ENCODE measurements around the gene GRIK4. TPM values are rescaled to one million over a fixed set of nuclear protein-coding genes. Genes with fewer than 3 reads are reported as not detected.

GRIK4 gene
- total and polyA plus RNA-seq, 2 donors (not counting 3 experiments of a cell fraction or from before 2014, with no cell fraction given), result 0.81 to 1.6 TPM

DNA sequence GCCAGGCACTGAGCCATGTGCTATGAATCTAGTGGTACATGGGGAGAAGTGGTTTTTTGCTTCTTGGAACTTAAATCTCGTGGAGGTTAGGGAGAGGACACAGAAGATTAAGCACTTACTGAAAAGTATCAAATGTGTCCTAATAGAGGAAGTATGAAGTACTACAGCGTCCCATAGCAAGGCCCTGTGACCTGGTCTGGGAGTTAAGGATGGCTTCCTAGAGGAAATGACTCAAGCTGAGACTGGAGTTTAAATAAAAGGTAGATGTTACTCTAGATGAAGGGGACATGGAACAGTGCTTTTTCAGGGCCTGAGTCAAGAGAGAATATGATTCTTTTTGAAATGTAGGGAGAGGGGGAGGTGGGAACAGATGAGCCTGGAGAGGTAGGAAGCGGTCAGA lies 202.9 kb downstream of the GRIK4 start:
- H3K4me1 ChIP-seq (ENCODE audit: control insufficient read depth, extremely low read depth, insufficient read depth, low read length), result peaks cover 8% of the 10 kb centered on the region
- H3K79me2 ChIP-seq (ENCODE audit: control insufficient read depth, insufficient read depth, low read length), result no peaks in the 10 kb centered on the region
- H3K4me3 ChIP-seq (replicated peaks in 1 of 3; ENCODE audit: insufficient read depth in 1 of 3, low read depth in 1 of 3, low read length in 3 of 3), result no peak overlapping the region
- no peak overlapping the region for H2AFZ ChIP-seq (ENCODE audit: low read depth, low read length)
- dilution Hi-C loops (cut with MboI; ENCODE audit: extremely low pct_ligation_motif_present, low sequenced_read_pairs), result no loop called here
- H4K20me1 ChIP-seq (replicated peaks; ENCODE audit: control insufficient read depth, extremely low read depth, insufficient read depth, low read length), result no peaks in the 10 kb centered on the region
- TF ChIP-seq JUN (IDR thresholded peaks at IDR 0.05; ENCODE audit: borderline replicate concordance, insufficient read depth, insufficient read length, low read depth), result no peak
- TF ChIP-seq FOS (IDR thresholded peaks at IDR 0.05; ENCODE audit: borderline replicate concordance, insufficient read depth, low read length), result peak; percentile 55
- BruUV-seq (replicated peaks), result no TSS peak
- FAIRE-seq, result peak; percentile 43
- H3K36me3 ChIP-seq (ENCODE audit: control insufficient read depth in 2 of 2, extremely low read depth in 1 of 2, insufficient read depth in 2 of 2, low read length in 2 of 2), result no peaks in the 10 kb centered on the region
- CTCF ChIA-PET, result interaction anchor here (0.9 to 3.6 kb wide), 18 partner anchors 8 to 216 kb away, joined by 3 to 23 read pairs (median 5); partner anchors contain the start of gene GRIK4
- intact Hi-C loops (cut with micrococcal nuclease), result loop anchor here (2.0 to 5.0 kb wide), 2 partner anchors 68 to 88 kb away; no protein-coding TSS in a partner anchor
- no peak overlapping the region for H3K4me2 ChIP-seq (ENCODE audit: insufficient read depth, low read length)
- H3K27ac ChIP-seq (ENCODE audit: insufficient read depth, low read depth, low read length), result no peak overlapping the region
- no peak overlapping the region for H3K9ac ChIP-seq (replicated peaks; ENCODE audit: extremely low read depth, insufficient read depth, low read length)
- POLR2A ChIA-PET, result no interaction called here
- no peaks in the 10 kb centered on the region for H3K9me1 ChIP-seq (replicated peaks; ENCODE audit: control insufficient read depth, extremely low read depth, insufficient read depth, low read length)
- peaks cover 0 to 2% of the 10 kb centered on the region in 2 experiments for H3K27me3 ChIP-seq (ENCODE audit: control insufficient read depth in 2 of 2, insufficient read depth in 2 of 2, low read length in 2 of 2)
- peak; percentile 21 for DNase-seq (ENCODE audit: low read depth, low spot score)
- no peaks in the 10 kb centered on the region for H3K9me3 ChIP-seq (replicated peaks; ENCODE audit: control insufficient read depth, insufficient read depth, low read length)

DNA sequence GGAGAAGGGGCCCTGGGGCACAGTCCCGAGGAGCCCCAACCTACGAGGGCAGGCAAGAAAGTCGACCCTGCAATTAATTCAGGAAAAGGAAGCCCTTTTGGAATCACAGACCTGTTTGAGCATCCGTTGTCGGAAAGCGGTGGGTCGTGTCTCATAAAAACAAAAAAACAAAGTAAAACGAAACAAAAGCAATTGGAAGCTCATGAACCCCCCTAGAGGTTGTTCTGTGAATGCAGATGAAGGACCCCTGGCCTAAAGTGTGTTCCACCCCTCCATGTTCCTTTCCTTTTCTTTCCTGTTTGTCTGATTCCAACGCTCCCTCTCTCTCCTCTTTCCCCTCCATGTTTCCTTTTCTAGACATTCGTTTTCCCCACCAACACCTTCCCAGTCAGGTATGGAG lies 203.7 kb downstream of the GRIK4 start:
- peak; percentile 54 for FAIRE-seq
- H2AFZ ChIP-seq (ENCODE audit: low read depth, low read length), result peak overlapping the region; percentile 73

More for the DNA sequence above, 203.7 kb downstream of the GRIK4 start:
- H3K27me3 ChIP-seq (ENCODE audit: control insufficient read depth in 2 of 2, insufficient read depth in 2 of 2, low read length in 2 of 2), result peaks cover 2 to 4% of the 10 kb centered on the region in 2 experiments
- no peaks in the 10 kb centered on the region for H4K20me1 ChIP-seq (replicated peaks; ENCODE audit: control insufficient read depth, extremely low read depth, insufficient read depth, low read length)
- peaks cover 8% of the 10 kb centered on the region for H3K4me1 ChIP-seq (ENCODE audit: control insufficient read depth, extremely low read depth, insufficient read depth, low read length)
- no peaks in the 10 kb centered on the region for H3K36me3 ChIP-seq (ENCODE audit: control insufficient read depth in 2 of 2, extremely low read depth in 1 of 2, insufficient read depth in 2 of 2, low read length in 2 of 2)
- H3K4me3 ChIP-seq (replicated peaks in 1 of 3; ENCODE audit: insufficient read depth in 1 of 3, low read depth in 1 of 3, low read length in 3 of 3), result peak overlapping the region in 2 of 3 experiments; percentile 25
- TF ChIP-seq POLR2AphosphoS5 (IDR thresholded peaks at IDR 0.05; ENCODE audit: insufficient read depth, low read depth, low read length), result no peak
- no peak for TF ChIP-seq JUN (IDR thresholded peaks at IDR 0.05; ENCODE audit: borderline replicate concordance, insufficient read depth, insufficient read length, low read depth)
- TF ChIP-seq, protein P1, sequence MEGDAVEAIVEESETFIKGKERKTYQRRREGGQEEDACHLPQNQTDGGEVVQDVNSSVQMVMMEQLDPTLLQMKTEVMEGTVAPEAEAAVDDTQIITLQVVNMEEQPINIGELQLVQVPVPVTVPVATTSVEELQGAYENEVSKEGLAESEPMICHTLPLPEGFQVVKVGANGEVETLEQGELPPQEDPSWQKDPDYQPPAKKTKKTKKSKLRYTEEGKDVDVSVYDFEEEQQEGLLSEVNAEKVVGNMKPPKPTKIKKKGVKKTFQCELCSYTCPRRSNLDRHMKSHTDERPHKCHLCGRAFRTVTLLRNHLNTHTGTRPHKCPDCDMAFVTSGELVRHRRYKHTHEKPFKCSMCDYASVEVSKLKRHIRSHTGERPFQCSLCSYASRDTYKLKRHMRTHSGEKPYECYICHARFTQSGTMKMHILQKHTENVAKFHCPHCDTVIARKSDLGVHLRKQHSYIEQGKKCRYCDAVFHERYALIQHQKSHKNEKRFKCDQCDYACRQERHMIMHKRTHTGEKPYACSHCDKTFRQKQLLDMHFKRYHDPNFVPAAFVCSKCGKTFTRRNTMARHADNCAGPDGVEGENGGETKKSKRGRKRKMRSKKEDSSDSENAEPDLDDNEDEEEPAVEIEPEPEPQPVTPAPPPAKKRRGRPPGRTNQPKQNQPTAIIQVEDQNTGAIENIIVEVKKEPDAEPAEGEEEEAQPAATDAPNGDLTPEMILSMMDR (IDR thresholded peaks at IDR 0.05; ENCODE audit: extremely low read depth in 1 of 2, insufficient read depth in 1 of 2, low read depth in 1 of 2, low read length in 2 of 2), result peak; percentile 48 to 74
- intact Hi-C loops (cut with micrococcal nuclease) (loop anchor here (1.0 to 2.0 kb wide), 2 partner anchors 88 to 204 kb away; partner anchors contain the start of gene GRIK4), dilution Hi-C loops (cut with MboI; ENCODE audit: extremely low pct_ligation_motif_present, low sequenced_read_pairs) (no loop called here)
- ChIA-PET CTCF (interaction anchor here (0.6 to 3.6 kb wide), 34 partner anchors 9 to 479 kb away, joined by 3 to 23 read pairs (median 4); partner anchors contain the start of gene GRIK4), POLR2A (no interaction called here)
- H3K27ac ChIP-seq (ENCODE audit: insufficient read depth, low read depth, low read length), result no peak overlapping the region
- no peaks in the 10 kb centered on the region for H3K79me2 ChIP-seq (ENCODE audit: control insufficient read depth, insufficient read depth, low read length)
- BruUV-seq (replicated peaks), result no TSS peak
- no peak overlapping the region for H3K9ac ChIP-seq (replicated peaks; ENCODE audit: extremely low read depth, insufficient read depth, low read length)
- H3K9me1 ChIP-seq (replicated peaks; ENCODE audit: control insufficient read depth, extremely low read depth, insufficient read depth, low read length), result no peaks in the 10 kb centered on the region
- DNase-seq (ENCODE audit: low read depth, low spot score), result peak; percentile 23
- no peaks in the 10 kb centered on the region for H3K9me3 ChIP-seq (replicated peaks; ENCODE audit: control insufficient read depth, insufficient read depth, low read length)
- H3K4me2 ChIP-seq (ENCODE audit: insufficient read depth, low read length), result peak overlapping the region; percentile 59
